ENCODE results near the gene HOXD8. TPM values are rescaled to one million over a fixed set of nuclear protein-coding genes. Genes with fewer than 3 reads are reported as not detected.

HOXD8 gene
- total RNA-seq, 1 donor = not detected

- peaks cover 96% of the 10 kb centered on the region for H3K27me3 ChIP-seq (ENCODE audit: insufficient read depth, low read length)
- no peaks in the 10 kb centered on the region for H3K4me1 ChIP-seq (ENCODE audit: insufficient read depth, low read length)
Observed at GRCh38 chr2:176178757-176179295, 49.3 kb downstream of the HOXD8 start.

GRCh38 chr2:176181551-176181950 is 52.0 kb downstream of the HOXD8 start:
- H3K27me3 ChIP-seq (ENCODE audit: insufficient read depth, low read length) = peaks cover 93% of the 10 kb centered on the region

More at GRCh38 chr2:176178757-176179295, 49.3 kb downstream of the HOXD8 start:
- H3K9me3 ChIP-seq (ENCODE audit: low read depth, low read length) = no peaks in the 10 kb centered on the region
- no peak overlapping the region for H3K4me3 ChIP-seq (ENCODE audit: low read length)

More at GRCh38 chr2:176181551-176181950, 52.0 kb downstream of the HOXD8 start:
- Histone ChIP-seq H3K4me1 (ENCODE audit: insufficient read depth, low read length) (no peaks in the 10 kb centered on the region), H3K4me3 (ENCODE audit: low read length) (no peak overlapping the region), H3K9me3 (ENCODE audit: low read depth, low read length) (no peaks in the 10 kb centered on the region)

Other genes with a start within 250 kb of the HOXD8 start
- 17.4 TPM for gene LNPK, start 127.4 kb upstream of the HOXD8 start, total RNA-seq
- gene EVX2, start 45.7 kb upstream of the HOXD8 start, total RNA-seq = not detected
- not detected for gene HOXD13, start 37.0 kb upstream of the HOXD8 start, total RNA-seq
- not detected for gene HOXD12, start 29.9 kb upstream of the HOXD8 start, total RNA-seq
- not detected for gene HOXD11, start 22.4 kb upstream of the HOXD8 start, total RNA-seq
- not detected for gene HOXD10, start 12.9 kb upstream of the HOXD8 start, total RNA-seq
- gene HOXD9, start 7.0 kb upstream of the HOXD8 start, total RNA-seq = not detected
- 0.21 TPM for gene HOXD4, start 21.8 kb downstream of the HOXD8 start, total RNA-seq
- not detected for gene HOXD3, start 27.6 kb downstream of the HOXD8 start, total RNA-seq
- not detected for gene HOXD1, start 59.0 kb downstream of the HOXD8 start, total RNA-seq
- gene MTX2, start 139.7 kb downstream of the HOXD8 start, total RNA-seq = 5.0 TPM

All from mononuclear cell (primary cell).